ENCODE data around the gene DHX40. TPM values are rescaled to one million over a fixed set of nuclear protein-coding genes. Genes with fewer than 3 reads are reported as not detected.

Gene DHX40, protein sequence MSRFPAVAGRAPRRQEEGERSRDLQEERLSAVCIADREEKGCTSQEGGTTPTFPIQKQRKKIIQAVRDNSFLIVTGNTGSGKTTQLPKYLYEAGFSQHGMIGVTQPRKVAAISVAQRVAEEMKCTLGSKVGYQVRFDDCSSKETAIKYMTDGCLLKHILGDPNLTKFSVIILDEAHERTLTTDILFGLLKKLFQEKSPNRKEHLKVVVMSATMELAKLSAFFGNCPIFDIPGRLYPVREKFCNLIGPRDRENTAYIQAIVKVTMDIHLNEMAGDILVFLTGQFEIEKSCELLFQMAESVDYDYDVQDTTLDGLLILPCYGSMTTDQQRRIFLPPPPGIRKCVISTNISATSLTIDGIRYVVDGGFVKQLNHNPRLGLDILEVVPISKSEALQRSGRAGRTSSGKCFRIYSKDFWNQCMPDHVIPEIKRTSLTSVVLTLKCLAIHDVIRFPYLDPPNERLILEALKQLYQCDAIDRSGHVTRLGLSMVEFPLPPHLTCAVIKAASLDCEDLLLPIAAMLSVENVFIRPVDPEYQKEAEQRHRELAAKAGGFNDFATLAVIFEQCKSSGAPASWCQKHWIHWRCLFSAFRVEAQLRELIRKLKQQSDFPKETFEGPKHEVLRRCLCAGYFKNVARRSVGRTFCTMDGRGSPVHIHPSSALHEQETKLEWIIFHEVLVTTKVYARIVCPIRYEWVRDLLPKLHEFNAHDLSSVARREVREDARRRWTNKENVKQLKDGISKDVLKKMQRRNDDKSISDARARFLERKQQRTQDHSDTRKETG
- total RNA-seq (58.6 and 70.9 TPM in 2 replicates), polyA plus RNA-seq (32.6 and 41.9 TPM in 2 replicates), polyA minus RNA-seq (ENCODE audit: low replicate concordance) (3.8 and 7.0 TPM in 2 replicates)
- polyA plus RNA-seq (2012), result 23.5 and 25.5 TPM in 2 replicates

DNA sequence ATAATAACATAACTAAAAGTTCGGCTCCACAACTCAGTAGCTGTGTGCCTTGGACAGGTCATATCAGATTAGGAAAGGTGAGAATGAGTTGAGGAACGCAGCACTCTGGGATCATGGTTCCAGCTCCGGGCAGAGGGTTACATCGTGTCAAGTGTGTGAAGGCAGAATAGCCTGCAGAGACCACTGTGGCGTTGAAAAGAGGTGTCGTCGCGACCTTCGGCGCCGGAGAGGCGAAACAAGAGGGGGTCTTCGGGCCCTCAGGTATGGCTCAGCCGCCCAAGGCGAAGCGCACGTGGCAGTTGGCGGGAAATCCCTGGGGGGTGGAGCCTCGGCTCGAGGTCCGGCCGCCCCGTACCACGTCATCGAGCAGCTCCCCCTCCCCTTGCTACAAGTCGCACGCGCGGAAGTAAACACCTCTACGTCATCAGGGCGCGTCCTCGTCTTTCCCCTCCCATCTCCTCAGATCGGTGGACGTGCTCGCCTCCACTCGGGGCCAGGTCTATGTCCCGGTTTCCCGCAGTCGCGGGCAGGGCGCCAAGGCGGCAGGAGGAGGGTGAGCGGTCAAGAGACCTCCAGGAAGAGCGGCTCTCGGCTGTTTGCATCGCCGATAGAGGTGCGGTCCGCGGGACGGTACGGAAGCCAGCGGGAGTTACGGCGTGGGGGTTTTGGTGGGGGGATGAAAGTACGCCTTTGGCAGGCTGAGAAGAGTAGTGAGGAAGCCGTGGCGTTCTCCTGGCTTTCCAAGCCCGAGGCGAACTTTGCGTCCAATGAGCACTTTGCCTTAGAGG, at the start of gene DHX40:
DHX40 (plus strand) TSS at position 440 of the 788 bp plus-strand sequence; CDS start at position 502, 62 bp downstream.
- no peaks in the 10 kb centered on the region for H3K36me3 ChIP-seq (ENCODE audit: control insufficient read depth, insufficient read depth, low read length)
- peak within 1 kb of the TSS; percentile 97 for H3K27ac ChIP-seq (ENCODE audit: insufficient read depth, low read length)
- no peaks in the 10 kb centered on the region for H3K4me1 ChIP-seq (ENCODE audit: control insufficient read depth, extremely low read depth, insufficient read depth, low read length)
- peak within 1 kb of the TSS; percentile 93 to 100 (median 99) for H3K4me3 ChIP-seq (replicated peaks in 1 of 4; ENCODE audit: control extremely low read depth in 1 of 4, insufficient read depth in 1 of 4, low read depth in 3 of 4, low read length in 4 of 4)
- no peaks in the 10 kb centered on the region for H4K20me1 ChIP-seq (ENCODE audit: control insufficient read depth, extremely low read depth, insufficient read depth, low read length)
- peak within 1 kb of the TSS; percentile 86 for H3K9ac ChIP-seq (ENCODE audit: insufficient read depth, low read length)
- H3K9me3 ChIP-seq (ENCODE audit: control insufficient read depth, insufficient read depth, low read depth, low read length), result no peaks in the 10 kb centered on the region
- TF ChIP-seq, protein P1, sequence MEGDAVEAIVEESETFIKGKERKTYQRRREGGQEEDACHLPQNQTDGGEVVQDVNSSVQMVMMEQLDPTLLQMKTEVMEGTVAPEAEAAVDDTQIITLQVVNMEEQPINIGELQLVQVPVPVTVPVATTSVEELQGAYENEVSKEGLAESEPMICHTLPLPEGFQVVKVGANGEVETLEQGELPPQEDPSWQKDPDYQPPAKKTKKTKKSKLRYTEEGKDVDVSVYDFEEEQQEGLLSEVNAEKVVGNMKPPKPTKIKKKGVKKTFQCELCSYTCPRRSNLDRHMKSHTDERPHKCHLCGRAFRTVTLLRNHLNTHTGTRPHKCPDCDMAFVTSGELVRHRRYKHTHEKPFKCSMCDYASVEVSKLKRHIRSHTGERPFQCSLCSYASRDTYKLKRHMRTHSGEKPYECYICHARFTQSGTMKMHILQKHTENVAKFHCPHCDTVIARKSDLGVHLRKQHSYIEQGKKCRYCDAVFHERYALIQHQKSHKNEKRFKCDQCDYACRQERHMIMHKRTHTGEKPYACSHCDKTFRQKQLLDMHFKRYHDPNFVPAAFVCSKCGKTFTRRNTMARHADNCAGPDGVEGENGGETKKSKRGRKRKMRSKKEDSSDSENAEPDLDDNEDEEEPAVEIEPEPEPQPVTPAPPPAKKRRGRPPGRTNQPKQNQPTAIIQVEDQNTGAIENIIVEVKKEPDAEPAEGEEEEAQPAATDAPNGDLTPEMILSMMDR (conservative IDR thresholded peaks at IDR 0.05 in 1 of 2, IDR thresholded peaks at IDR 0.05 in 1 of 2; ENCODE audit: low read depth in 1 of 2, low read length in 2 of 2), result no peak
- TF ChIP-seq EZH2 (IDR thresholded peaks at IDR 0.05; ENCODE audit: low read length, missing control alignments), result no peak
- H3K27me3 ChIP-seq (ENCODE audit: control insufficient read depth, insufficient read depth, low read length), result no peaks in the 10 kb centered on the region
- peaks cover 5% of the 10 kb centered on the region for H3K79me2 ChIP-seq (ENCODE audit: control insufficient read depth, insufficient read depth, low read length)
- peak; percentile 95 to 97 for DNase-seq (ENCODE audit: low read depth in 2 of 2)
- H3K4me2 ChIP-seq (ENCODE audit: extremely low read depth, insufficient read depth, low read length), result peak within 1 kb of the TSS; percentile 94
- H2AFZ ChIP-seq (ENCODE audit: low read length), result peak within 1 kb of the TSS; percentile 98

DNA sequence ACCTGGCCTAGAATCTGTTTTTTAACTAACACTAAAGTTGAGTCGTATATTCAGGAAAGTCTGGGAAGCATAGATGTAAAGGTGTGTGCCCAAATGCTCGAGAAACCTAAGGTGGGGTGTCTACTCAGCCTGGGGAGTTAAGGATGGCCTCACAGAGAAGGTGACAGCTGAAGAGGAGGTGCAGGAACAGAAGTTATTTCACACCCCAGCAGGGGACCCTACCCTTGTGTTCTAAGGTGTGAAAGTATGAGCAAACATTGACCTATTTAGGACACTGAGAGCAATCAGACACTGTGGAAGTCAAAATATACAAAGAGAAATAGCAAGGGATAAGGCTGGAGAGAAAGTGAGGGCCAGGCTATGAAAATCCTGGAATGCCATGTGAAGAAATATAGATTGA, 49.0 kb upstream of the DHX40 start:
- no peaks in the 10 kb centered on the region for H3K79me2 ChIP-seq (ENCODE audit: control insufficient read depth, insufficient read depth, low read length)
- no peak overlapping the region for H3K27ac ChIP-seq (ENCODE audit: insufficient read depth, low read length)
- H3K9ac ChIP-seq (ENCODE audit: insufficient read depth, low read length), result no peak overlapping the region
- no peaks in the 10 kb centered on the region for H3K27me3 ChIP-seq (ENCODE audit: control insufficient read depth, insufficient read depth, low read length)
- H3K4me3 ChIP-seq (replicated peaks in 1 of 4; ENCODE audit: control extremely low read depth in 1 of 4, insufficient read depth in 1 of 4, low read depth in 3 of 4, low read length in 4 of 4), result no peak overlapping the region
- no peaks in the 10 kb centered on the region for H3K36me3 ChIP-seq (ENCODE audit: control insufficient read depth, insufficient read depth, low read length)
- TF ChIP-seq, protein P1 (conservative IDR thresholded peaks at IDR 0.05 in 1 of 2, IDR thresholded peaks at IDR 0.05 in 1 of 2; ENCODE audit: low read depth in 1 of 2, low read length in 2 of 2), result no peak
- H3K9me3 ChIP-seq (ENCODE audit: control insufficient read depth, insufficient read depth, low read depth, low read length), result no peaks in the 10 kb centered on the region
- H3K4me2 ChIP-seq (ENCODE audit: extremely low read depth, insufficient read depth, low read length), result no peak overlapping the region
- no peak for DNase-seq (ENCODE audit: low read depth in 2 of 2)
- H2AFZ ChIP-seq (ENCODE audit: low read length), result no peak overlapping the region
- H3K4me1 ChIP-seq (ENCODE audit: control insufficient read depth, extremely low read depth, insufficient read depth, low read length), result peaks cover 2% of the 10 kb centered on the region
- H4K20me1 ChIP-seq (ENCODE audit: control insufficient read depth, extremely low read depth, insufficient read depth, low read length), result no peaks in the 10 kb centered on the region
